H1 (cell line): ENCODE results near the gene PTGES3L. TPM values are rescaled to one million over a fixed set of nuclear protein-coding genes. Genes with fewer than 3 reads are reported as not detected.

ENCODE experiments used
- CTCF ChIA-PET: fragments of 300-600 bp; sonication (Branson Sonifier 250); formaldehyde crosslinking; loops from one replicate; lab custom pipeline; 2021; ENCODE audit not compliant: partially characterized antibody; lab: Charles Lee
- POLR2A ChIA-PET: fragments of 300-600 bp; sonication (Branson Sonifier 250); formaldehyde crosslinking; loops from one replicate; lab custom pipeline; 2021; ENCODE audit warnings: inconsistent platforms; ENCODE audit not compliant: partially characterized antibody; lab: Charles Lee
- DNase-seq, 2 experiments: peaks; one replicate each; pipeline versions ENCODE4 v3.0.0 to v3.0.0-alpha.2; 2010 to 2022; ENCODE audit warnings: low spot score in 2 of 2, low read depth in 1 of 2, mixed read lengths in 1 of 2
- FAIRE-seq: peaks from 2 replicates; lab custom pipeline; 2011; peaks lifted over from hg19 to GRCh38; lab: Jason Lieb, UNC
- H2AFZ ChIP-seq: 2 replicates; pipeline ENCODE4 v1.8.1; 2012; ENCODE audit warnings: low read length, inconsistent platforms
- H2AK5ac ChIP-seq: 2 replicates; pipeline ENCODE4 v1.6.1; 2013; ENCODE audit warnings: low read depth, low read length
- H2BK120ac ChIP-seq: replicated peaks from 2 replicates; pipeline ENCODE3; 2013; ENCODE audit warnings: low read depth, low read length, inconsistent platforms
- H2BK12ac ChIP-seq: 2 replicates; pipeline ENCODE4 v1.6.1; 2013; ENCODE audit warnings: low read depth, low read length
- H2BK15ac ChIP-seq: 2 replicates; pipeline ENCODE4 v1.6.1; 2013; ENCODE audit warnings: low read length
- H2BK20ac ChIP-seq: 2 replicates; pipeline ENCODE4 v1.6.1; 2013; ENCODE audit warnings: low read length
- H2BK5ac ChIP-seq: 2 replicates; pipeline ENCODE4 v1.6.1; 2013; ENCODE audit warnings: low read depth, low read length
- H3K14ac ChIP-seq: 2 replicates; pipeline ENCODE4 v1.6.1; 2013; ENCODE audit warnings: inconsistent platforms; ENCODE audit not compliant: insufficient read length
- H3K18ac ChIP-seq: 2 replicates; pipeline ENCODE4 v1.6.1; 2013; ENCODE audit warnings: low read length; ENCODE audit errors: extremely low read depth
- H3K23ac ChIP-seq: 2 replicates; pipeline ENCODE4 v1.6.1; 2013; ENCODE audit warnings: inconsistent platforms; ENCODE audit not compliant: insufficient read length
- H3K23me2 ChIP-seq: 2 replicates; pipeline ENCODE4 v1.6.1; 2013; ENCODE audit warnings: low read depth, low read length
- H3K27ac ChIP-seq: 2 replicates; pipeline ENCODE4 v1.6.1; 2011; ENCODE audit warnings: low read depth, low read length, inconsistent platforms
- H3K27me3 ChIP-seq, 4 experiments: replicated peaks in 1 of 4; 1 replicate in 1 of 4; 2 replicates in 3 of 4; pipeline versions ENCODE4 v1.6.1 to v1.8.1; 2011 to 2013; ENCODE audit warnings: low read length in 3 of 4, mild to moderate bottlenecking in 3 of 4, inconsistent platforms in 2 of 4, mixed read lengths in 2 of 4, moderate library complexity in 1 of 4; ENCODE audit not compliant: control insufficient read depth in 3 of 4, insufficient read depth in 3 of 4; ENCODE audit errors: extremely low read depth in 1 of 4
- H3K36me3 ChIP-seq, 4 experiments: 2 replicates each; pipeline versions ENCODE4 v1.6.1 to v1.8.1; 2011 to 2013; ENCODE audit warnings: mild to moderate bottlenecking in 4 of 4, low read length in 3 of 4, moderate library complexity in 2 of 4, control low read depth in 1 of 4, inconsistent platforms in 1 of 4; ENCODE audit not compliant: insufficient read depth in 4 of 4, control insufficient read depth in 2 of 4
- H3K4ac ChIP-seq: replicated peaks from 2 replicates; pipeline ENCODE3; 2013; ENCODE audit warnings: low read length, low read depth, mixed read lengths, inconsistent platforms; ENCODE audit not compliant: insufficient read length
- H3K4me1 ChIP-seq, 4 experiments: replicated peaks in 1 of 4; 1 replicate in 1 of 4; 2 replicates in 3 of 4; pipeline versions ENCODE4 v1.6.1 to v1.8.1; 2011 to 2013; ENCODE audit warnings: low read length in 3 of 4, inconsistent platforms in 2 of 4, mixed read lengths in 1 of 4; ENCODE audit not compliant: insufficient read depth in 4 of 4, control insufficient read depth in 3 of 4
- H3K4me2 ChIP-seq, 2 experiments: 2 replicates each; pipeline versions ENCODE4 v1.6.1 to v1.8.1; 2011 to 2013; ENCODE audit warnings: low read depth in 2 of 2, low read length in 2 of 2, control low read depth in 1 of 2, inconsistent platforms in 1 of 2, mild to moderate bottlenecking in 1 of 2; ENCODE audit not compliant: insufficient read depth in 1 of 2
- H3K4me3 ChIP-seq, 4 experiments: fragments of 200-600, 300-600 bp in 1 of 4; sonication (generic), shearing (Covaris generic), sonication (Bioruptor Twin) in 1 of 4; 2 replicates each; pipeline versions ENCODE4 v1.5.1 to v1.8.1; 2011 to 2016; ENCODE audit warnings: low read length in 4 of 4, low read depth in 3 of 4, control low read depth in 2 of 4, inconsistent platforms in 2 of 4, mild to moderate bottlenecking in 2 of 4, mixed read lengths in 1 of 4, moderate library complexity in 1 of 4; ENCODE audit not compliant: insufficient read depth in 2 of 4; ENCODE audit errors: extremely low read depth in 1 of 4
- H3K56ac ChIP-seq: replicated peaks from 2 replicates; pipeline ENCODE3; 2013; ENCODE audit warnings: low read depth, mild to moderate bottlenecking, mixed read lengths, low read length, inconsistent platforms; ENCODE audit not compliant: insufficient read length
- H3K79me1 ChIP-seq: 2 replicates; pipeline ENCODE4 v1.6.1; 2013; ENCODE audit warnings: low read depth, low read length, control low read depth
- H3K79me2 ChIP-seq, 2 experiments: 2 replicates each; pipeline versions ENCODE4 v1.6.1 to v1.8.1; 2012 to 2013; ENCODE audit warnings: low read length in 2 of 2, mild to moderate bottlenecking in 2 of 2, inconsistent platforms in 1 of 2; ENCODE audit not compliant: insufficient read depth in 2 of 2, control insufficient read depth in 1 of 2
- H3K9ac ChIP-seq, 4 experiments: replicated peaks in 1 of 4; 1 replicate in 1 of 4; 2 replicates in 3 of 4; pipeline versions ENCODE4 v1.6.1 to v1.8.1; 2011 to 2013; ENCODE audit warnings: low read depth in 3 of 4, low read length in 3 of 4, control low read depth in 2 of 4, mild to moderate bottlenecking in 2 of 4, moderate library complexity in 2 of 4, inconsistent platforms in 1 of 4; ENCODE audit errors: extremely low read depth in 1 of 4
- H3K9me3 ChIP-seq, 2 experiments: 2 replicates each; pipeline versions ENCODE4 v1.6.1 to v1.8.1; 2012 to 2013; ENCODE audit warnings: mild to moderate bottlenecking in 2 of 2, moderate library complexity in 2 of 2, control low read depth in 1 of 2, inconsistent platforms in 1 of 2, low read depth in 1 of 2, low read length in 1 of 2, mixed read lengths in 1 of 2; ENCODE audit not compliant: insufficient read depth in 2 of 2
- H4K20me1 ChIP-seq, 2 experiments: replicated peaks in 1 of 2; 2 replicates each; pipeline versions ENCODE3 to v1.8.1; 2011 to 2013; ENCODE audit warnings: inconsistent platforms in 2 of 2, low read length in 2 of 2, mild to moderate bottlenecking in 1 of 2; ENCODE audit not compliant: insufficient read depth in 2 of 2, control insufficient read depth in 1 of 2
- H4K5ac ChIP-seq: 2 replicates; pipeline ENCODE4 v1.6.1; 2013; ENCODE audit warnings: low read length, low read depth, mixed read lengths, inconsistent platforms; ENCODE audit not compliant: insufficient read length
- H4K8ac ChIP-seq: 2 replicates; pipeline ENCODE4 v1.8.0; 2013; ENCODE audit warnings: mild to moderate bottlenecking, moderate library complexity, low read length, inconsistent platforms; ENCODE audit not compliant: insufficient read depth; ENCODE audit errors: extremely low read depth
- H4K91ac ChIP-seq: replicated peaks from 2 replicates; pipeline ENCODE3; 2013; ENCODE audit warnings: low read length, mixed read lengths, inconsistent platforms; ENCODE audit not compliant: insufficient read length
- BRCA1 ChIP-seq: IDR thresholded peaks from 2 replicates; pipeline ENCODE4 v1.6.1; 2012; ENCODE audit warnings: low read depth, low read length, improper control_type of control experiment
- CHD1 ChIP-seq: IDR thresholded peaks from 2 replicates; pipeline ENCODE4 v1.6.1; 2012; ENCODE audit warnings: low read depth, low read length, improper control_type of control experiment
- GABPA ChIP-seq: IDR thresholded peaks from 2 replicates; pipeline ENCODE4 v1.6.1; 2011; ENCODE audit warnings: mild to moderate bottlenecking, low read length, moderate library complexity, borderline replicate concordance; ENCODE audit not compliant: insufficient read depth
- RAD21 ChIP-seq, 2 experiments: IDR thresholded peaks in 1 of 2; conservative IDR thresholded peaks in 1 of 2; 2 replicates each; pipeline ENCODE4 v1.6.1; 2011; ENCODE audit warnings: low read depth in 2 of 2, low read length in 2 of 2, improper control_type of control experiment in 1 of 2, inconsistent platforms in 1 of 2, mild to moderate bottlenecking in 1 of 2, moderate library complexity in 1 of 2
- RXRA ChIP-seq: IDR thresholded peaks from 2 replicates; pipeline ENCODE4 v1.6.1; 2011; ENCODE audit warnings: low read depth, mild to moderate bottlenecking, low read length, moderate library complexity; ENCODE audit not compliant: insufficient read depth
- SAP30 ChIP-seq: fragments of 300-600 bp; sonication (generic); IDR thresholded peaks from 2 replicates; pipeline ENCODE4 v1.7.1; 2012; ENCODE audit warnings: low read length, moderate library complexity, mild to moderate bottlenecking, inconsistent platforms; ENCODE audit not compliant: insufficient read depth, insufficient replicate concordance
- SRF ChIP-seq: IDR thresholded peaks from 2 replicates; pipeline ENCODE4 v1.6.1; 2011; ENCODE audit warnings: mild to moderate bottlenecking, low read depth, low read length, moderate library complexity
- WGBS, 2 experiments: shearing (Covaris generic) in 1 of 2; methylation state at CpG; one replicate each; pipeline versions ENCODE4 v1.1.6 to v1.1.7; 2013 to 2015; ENCODE audit warnings: low lambda C conversion rate in 2 of 2, mixed read lengths in 2 of 2, inconsistent platforms in 1 of 2, low coverage in 1 of 2, missing lambda C conversion rate in 1 of 2; ENCODE audit not compliant: insufficient replicate concordance in 2 of 2, insufficient coverage in 1 of 2, insufficient read length in 1 of 2; ENCODE audit errors: extremely low coverage in 1 of 2, missing lambda C conversion rate in 1 of 2; 5-methylcytosine and 5-hydroxymethylcytosine counted together
- long read RNA-seq, 2 experiments: library from RNA in 1 of 2; library from capped mRNA in 1 of 2; stranded (forward); transcript quantifications; one replicate each; pipeline ENCODE4 v2.0.0, GENCODE V29; 2021; ENCODE audit warnings: inconsistent platforms in 1 of 2
- polyA minus RNA-seq, 3 experiments: library from RNA; depleted of rRNA, polyadenylated mRNA; stranded (reverse); fragments of >200 nt; gene quantifications; 1 replicate in 2 of 3; 2 replicates in 1 of 3; pipeline ENCODE4 v1.2.3, GENCODE V29; 2011
- polyA plus RNA-seq, 7 experiments: library from polyadenylated mRNA; depleted of rRNA in 3 of 7; stranded (reverse) in 5 of 7; unstranded in 2 of 7; fragments of >200 nt in 5 of 7; fragments of 200-250 nt in 2 of 7; gene quantifications; 1 replicate in 5 of 7; 2 replicates in 1 of 7; 4 replicates in 1 of 7; pipeline versions ENCODE4 v1.2.1 to v1.2.3, GENCODE V29; 2011 to 2013; ENCODE audit warnings: missing spikeins in 2 of 7, mixed read lengths in 2 of 7
- total RNA-seq: library from RNA; stranded (reverse); fragmentation: NEBNext Ultra II Directional; extraction: Animal tissue kit (Norgen Biotek cat#: 25700); gene quantifications from 2 replicates; pipeline ENCODE4 v1.2.1, GENCODE V29; 2021

PTGES3L gene
- total RNA-seq (2.2 and 3.0 TPM in 2 replicates), polyA plus RNA-seq (2011; rRNA removed) (2.6 and 3.6 TPM in 2 replicates), polyA minus RNA-seq (2011; rRNA and poly(A)+ RNA removed) (1.8 and 3.8 TPM in 2 replicates)
- 3.1 TPM for polyA plus RNA-seq (2011; cell fraction: cytosol; rRNA removed)
- 3.7 TPM for polyA plus RNA-seq (2011; cell fraction: nucleus; rRNA removed)
- 3.2 to 5.7 TPM (median 4.0 TPM) in 4 replicates for polyA plus RNA-seq (2012, experiment 1 of 2)
- polyA plus RNA-seq (2012, experiment 2 of 2), result 3.0 TPM
- polyA plus RNA-seq (2013, experiment 1 of 2), result 1.5 TPM
- 1.4 TPM for polyA plus RNA-seq (2013, experiment 2 of 2)
- 1.5 TPM for polyA minus RNA-seq (2011; cell fraction: cytosol; rRNA and poly(A)+ RNA removed)
- 3.0 TPM for polyA minus RNA-seq (2011; cell fraction: nucleus; rRNA and poly(A)+ RNA removed)
- long read RNA-seq, experiment 1, partial matches to known transcripts, result 0 of 2 reads
- long read RNA-seq, experiment 1, other reads (novel, unspliced or antisense), result 2 of 2 reads
- long read RNA-seq, experiment 2, partial matches to known transcripts, result 1 of 3 reads
- long read RNA-seq, experiment 2, other reads (novel, unspliced or antisense), result 1 of 3 reads

GRCh38 chr17:42979511-42980273 is at the start of gene PTGES3L:
TSS of gene PTGES3L (minus strand) at chr17:42980080. CDS start at chr17:42980053, 27 bp downstream.
- H4K20me1 ChIP-seq, result peaks cover 0 to 3% of the 10 kb centered on the region in 2 experiments
- peak within 1 kb of the TSS; percentile 64; the same call in 1 of the 2 replicates for H2BK12ac ChIP-seq
- H3K36me3 ChIP-seq, result peaks cover 0 to 2% (median 0%) of the 10 kb centered on the region in 4 experiments; a peak in 1 of 8 replicates
- no peak for FAIRE-seq
- H3K4me3 ChIP-seq, result peak within 1 kb of the TSS; percentile 72 to 96 (median 89)
- peaks cover 6% of the 10 kb centered on the region; the same call in 1 of the 2 replicates for H3K79me1 ChIP-seq
- H3K14ac ChIP-seq, result no peak within 1 kb of the TSS
- no peak within 1 kb of the TSS for H2BK120ac ChIP-seq
- ChIA-PET CTCF (interaction anchor here (0.9 to 1.1 kb wide), 3 partner anchors 12 to 19 kb away, joined by 3 to 6 read pairs (median 3); partner anchors contain the start of genes AARSD1 and RPL27), POLR2A (interaction anchor here (0.7 to 4.6 kb wide), 7 partner anchors 11 to 336 kb away, joined by 3 to 45 read pairs (median 3); partner anchors contain the start of genes AARSD1 and RPL27)
- H2BK5ac ChIP-seq, result peak within 1 kb of the TSS; percentile 28; the same call in 1 of the 2 replicates
- peak within 1 kb of the TSS; percentile 22 for H4K91ac ChIP-seq
- peak within 1 kb of the TSS; percentile 48; the same call in 1 of the 2 replicates for H2BK15ac ChIP-seq
- H3K79me2 ChIP-seq, result peaks cover 0 to 17% of the 10 kb centered on the region in 2 experiments; a peak in 3 of 4 replicates
- no peak within 1 kb of the TSS for H2BK20ac ChIP-seq
- peak within 1 kb of the TSS; percentile 48 for H3K18ac ChIP-seq
- no peak within 1 kb of the TSS for H3K4ac ChIP-seq
- H3K27me3 ChIP-seq, result no peaks in the 10 kb centered on the region
- peak within 1 kb of the TSS; percentile 64; the same call in 1 of the 2 replicates for H4K8ac ChIP-seq
- H2AFZ ChIP-seq, result peak within 1 kb of the TSS; percentile 61
- peaks cover 3 to 16% (median 4%) of the 10 kb centered on the region in 4 experiments; a peak in 5 of 7 replicates for H3K4me1 ChIP-seq
- no peak within 1 kb of the TSS for H3K56ac ChIP-seq
- no peak within 1 kb of the TSS for H3K23ac ChIP-seq
- peak within 1 kb of the TSS; percentile 74 to 85 (median 78) for H3K9ac ChIP-seq
- no peaks in the 10 kb centered on the region for H3K9me3 ChIP-seq
- peak in 1 of 2 experiments; percentile 67 for DNase-seq
- H3K4me2 ChIP-seq, result peak within 1 kb of the TSS; percentile 93 to 96
- 41% methylated on average over 21 of the region's 21 CpGs; no CpG with 5 or more reads in 1 of the 2 experiments for WGBS, 2 experiments
- H2AK5ac ChIP-seq, result 0 out of 2 replicates have a peak within 1 kb of the TSS, but pooled peaks have one; percentile 9
- peaks cover 10% of the 10 kb centered on the region for H3K23me2 ChIP-seq
- H3K27ac ChIP-seq, result peak within 1 kb of the TSS; percentile 57; the same call in 1 of the 2 replicates
- peak within 1 kb of the TSS; percentile 37 for H4K5ac ChIP-seq
- TF ChIP-seq CHD1 (no peak), SRF (peak; percentile 93), RXRA (no peak), GABPA (0 out of 2 replicates have a peak, but pooled peaks have one; percentile 28), BRCA1 (no peak), SAP30 (no peak), RAD21 (IDR thresholded peaks at IDR 0.05 in 1 of 2, conservative IDR thresholded peaks at IDR 0.05 in 1 of 2; ENCODE audit: low read depth in 2 of 2, low read length in 2 of 2) (no peak)
